Sigmoid colon (tissue), 4 donors: Measurements from ENCODE around the gene CLCN3.

Experiments
- EP300 ChIP-seq, 4 donors: sonication (generic); formaldehyde crosslinking; IDR thresholded peaks; one replicate each; pipeline ENCODE4 v1.6.1; 2017; ENCODE audit warnings: antibody characterized with exemption in 4 of 4
- POLR2A ChIP-seq, 2 donors: fragments of 450-650 bp; IDR thresholded peaks; one replicate each; pipeline ENCODE4 v1.6.1; 2016; ENCODE audit warnings: antibody characterized with exemption in 2 of 2, mild to moderate bottlenecking in 2 of 2, moderate library complexity in 2 of 2
- POLR2AphosphoS5 ChIP-seq, 4 donors: sonication (generic); formaldehyde crosslinking; IDR thresholded peaks; one replicate each; pipeline ENCODE4 v1.6.1; 2017; ENCODE audit warnings: antibody characterized with exemption in 4 of 4
- TF ChIP-seq, protein P1 (sequence below), 4 experiments: fragments of 450-650 bp in 3 of 4; fragments of 200-600 bp in 1 of 4; IDR thresholded peaks; one replicate each; pipeline ENCODE4 v1.5.1; 2016 to 2019; ENCODE audit warnings: antibody characterized with exemption in 4 of 4, mild to moderate bottlenecking in 3 of 4, moderate library complexity in 2 of 4

- TF ChIP-seq, protein P1, sequence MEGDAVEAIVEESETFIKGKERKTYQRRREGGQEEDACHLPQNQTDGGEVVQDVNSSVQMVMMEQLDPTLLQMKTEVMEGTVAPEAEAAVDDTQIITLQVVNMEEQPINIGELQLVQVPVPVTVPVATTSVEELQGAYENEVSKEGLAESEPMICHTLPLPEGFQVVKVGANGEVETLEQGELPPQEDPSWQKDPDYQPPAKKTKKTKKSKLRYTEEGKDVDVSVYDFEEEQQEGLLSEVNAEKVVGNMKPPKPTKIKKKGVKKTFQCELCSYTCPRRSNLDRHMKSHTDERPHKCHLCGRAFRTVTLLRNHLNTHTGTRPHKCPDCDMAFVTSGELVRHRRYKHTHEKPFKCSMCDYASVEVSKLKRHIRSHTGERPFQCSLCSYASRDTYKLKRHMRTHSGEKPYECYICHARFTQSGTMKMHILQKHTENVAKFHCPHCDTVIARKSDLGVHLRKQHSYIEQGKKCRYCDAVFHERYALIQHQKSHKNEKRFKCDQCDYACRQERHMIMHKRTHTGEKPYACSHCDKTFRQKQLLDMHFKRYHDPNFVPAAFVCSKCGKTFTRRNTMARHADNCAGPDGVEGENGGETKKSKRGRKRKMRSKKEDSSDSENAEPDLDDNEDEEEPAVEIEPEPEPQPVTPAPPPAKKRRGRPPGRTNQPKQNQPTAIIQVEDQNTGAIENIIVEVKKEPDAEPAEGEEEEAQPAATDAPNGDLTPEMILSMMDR (IDR thresholded peaks at IDR 0.05) = no peak
- TF ChIP-seq EP300 (IDR thresholded peaks at IDR 0.05) (no peak), POLR2A (IDR thresholded peaks at IDR 0.05) (no peak), POLR2AphosphoS5 (IDR thresholded peaks at IDR 0.05) (no peak)
Observed at GRCh38 chr4:169603312-169603711, 17.1 kb upstream of the CLCN3 start.
